Endothelial cell of hepatic sinusoid (primary cell): ENCODE measurements around the gene KCNJ15.
"Not testable (repeated sequence)": the region's sequence is repeated elsewhere in the genome, so short reads cannot be mapped to it uniquely, and the experiment has no call there.

Source experiments
- in situ Hi-C: cut with HindIII; loops from 2 replicates; pipeline ENCODE4 v1.10.0; 2017; ENCODE audit warnings: low sequenced_read_pairs

The KCNJ15 gene

DNA sequence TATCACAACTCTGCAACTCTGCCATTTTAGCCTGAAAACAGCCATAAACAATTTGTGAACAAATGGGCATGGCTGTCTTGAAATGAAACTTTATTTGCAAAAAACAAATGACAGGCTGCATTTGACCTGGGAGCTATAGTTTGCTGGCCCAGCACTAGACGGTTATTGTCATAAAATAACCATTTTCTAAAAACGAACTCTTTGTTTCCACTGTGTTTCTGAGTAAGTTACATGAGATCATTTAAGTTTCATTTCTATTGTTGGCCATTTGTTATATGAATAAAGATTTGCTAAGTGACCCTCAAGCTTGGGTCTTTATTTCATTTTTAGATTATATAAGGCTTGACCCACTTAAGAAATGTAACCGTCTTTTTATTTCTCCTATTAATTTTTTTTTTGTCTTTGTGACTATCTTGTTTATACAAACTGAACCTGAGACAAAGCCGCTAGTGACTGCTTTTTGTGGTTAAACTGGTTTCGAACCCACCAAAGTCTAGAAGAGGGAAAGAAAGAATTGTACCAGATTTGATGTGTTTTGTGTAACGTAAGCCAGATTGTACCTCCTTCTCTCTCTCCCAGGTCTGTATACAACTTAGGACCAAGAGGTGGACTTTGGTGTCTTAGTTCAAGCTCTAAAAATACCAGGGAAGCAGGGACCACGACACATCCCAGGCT is 12.9 kb upstream of the KCNJ15 start:
- in situ Hi-C loops: loop anchor here (5.0 kb wide), 1 partner anchor 72 kb away; no protein-coding TSS in a partner anchor

DNA sequence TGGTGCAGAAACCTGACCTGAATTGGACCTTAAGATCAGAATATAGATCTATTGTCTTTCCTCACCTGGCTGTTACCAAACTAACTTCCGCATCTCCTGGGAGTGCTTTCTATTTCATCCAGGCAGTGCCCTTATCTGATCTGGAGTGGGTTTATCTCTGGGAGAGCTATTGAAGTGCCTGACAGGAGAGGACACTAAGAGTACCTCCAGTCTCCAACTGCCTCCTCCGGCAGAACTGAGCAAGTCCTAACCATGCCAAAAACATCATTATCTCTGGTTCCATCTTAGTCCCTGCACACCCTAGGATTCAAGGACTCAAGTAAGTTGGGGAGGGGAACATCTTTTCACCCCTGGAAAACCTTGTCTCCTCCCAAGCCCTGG is 12.4 kb upstream of the KCNJ15 start:
- in situ Hi-C loops: loop anchor here (5.0 kb wide), 1 partner anchor 72 kb away; no protein-coding TSS in a partner anchor

DNA sequence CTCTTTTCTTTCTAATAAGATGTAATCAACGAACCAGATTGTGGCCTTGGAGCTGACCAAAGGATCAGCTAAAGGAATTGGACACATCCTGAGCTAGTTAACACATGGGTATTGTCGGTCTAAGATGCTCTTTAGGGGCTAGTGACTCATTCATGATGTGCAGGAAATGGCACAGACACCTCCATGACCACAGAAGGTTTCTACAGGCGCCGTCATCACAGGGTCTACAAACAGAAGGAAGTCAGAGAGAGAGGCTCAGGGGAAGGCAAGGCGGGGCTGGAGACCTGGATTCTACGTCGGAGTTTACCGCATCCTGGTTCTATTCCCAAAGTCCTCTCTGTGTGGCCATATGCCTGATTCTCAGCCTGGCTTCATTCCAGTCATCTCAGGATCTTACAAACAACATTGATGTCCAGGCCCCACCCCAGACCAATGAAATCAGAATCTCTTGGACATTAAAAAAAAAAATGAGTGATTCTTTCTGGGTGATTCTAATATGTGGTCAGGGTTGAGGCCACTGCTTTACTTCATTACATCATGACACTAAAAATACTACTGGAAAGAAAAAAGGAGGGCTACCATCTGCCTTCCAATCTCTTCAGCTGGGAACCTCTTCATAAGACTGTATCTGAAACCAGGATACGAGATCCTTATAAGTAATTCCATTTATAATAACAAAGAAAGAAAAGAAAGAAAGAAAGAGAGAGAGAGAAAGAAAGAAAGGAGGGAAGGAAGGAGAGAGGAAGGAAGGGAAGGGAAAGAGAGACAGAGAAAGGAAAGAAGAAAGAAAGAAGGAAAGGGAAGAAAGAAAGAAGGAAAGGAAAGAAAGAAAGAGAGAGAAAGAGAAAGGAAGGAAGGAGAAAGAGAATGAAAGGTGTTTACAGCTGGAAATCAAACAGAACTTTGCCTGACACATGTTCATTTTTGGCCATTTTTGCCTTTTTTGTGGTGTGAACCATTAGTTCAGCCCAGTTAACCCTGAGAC is 11.6 kb upstream of the KCNJ15 start:
- in situ Hi-C loops: loop anchor here (5.0 kb wide), 1 partner anchor 73 kb away; no protein-coding TSS in a partner anchor

DNA sequence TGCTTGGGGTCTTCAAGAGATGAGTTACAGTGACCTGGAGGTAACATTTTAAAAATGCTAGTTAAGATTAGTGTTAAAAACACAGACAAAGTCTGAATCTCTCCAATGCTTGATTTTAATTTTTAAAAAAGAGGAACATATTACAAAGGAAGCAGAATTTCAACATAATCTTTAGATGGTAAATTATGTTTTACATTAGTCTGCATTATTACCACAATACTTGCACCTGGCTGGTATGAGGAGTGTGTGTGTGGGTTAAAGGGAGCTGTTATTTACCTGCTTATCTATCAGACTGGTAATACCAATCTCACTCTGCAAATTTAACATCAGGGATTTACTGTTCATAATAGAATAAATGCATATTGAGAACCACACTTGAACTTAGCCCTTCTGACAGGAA is 10.3 kb upstream of the KCNJ15 start:
- in situ Hi-C loops: no loop called here

DNA sequence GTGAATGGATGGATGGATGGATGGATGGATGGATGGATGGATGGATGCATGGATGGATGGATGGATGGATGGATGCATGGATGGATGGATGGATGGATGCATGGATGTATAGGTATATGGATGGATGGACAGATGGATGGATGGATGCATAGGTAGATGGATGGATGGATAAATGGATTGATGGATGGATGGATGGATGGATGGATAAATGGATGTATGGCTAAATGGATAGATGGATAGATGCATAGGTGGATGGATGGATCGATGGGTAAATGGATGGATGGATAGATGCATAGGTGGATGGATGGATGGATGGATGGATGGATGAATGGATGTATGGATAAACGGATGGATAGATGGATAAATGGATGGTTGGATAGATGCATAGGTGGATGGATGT is 9.7 kb upstream of the KCNJ15 start:
- in situ Hi-C loops: not testable (repeated sequence)

DNA sequence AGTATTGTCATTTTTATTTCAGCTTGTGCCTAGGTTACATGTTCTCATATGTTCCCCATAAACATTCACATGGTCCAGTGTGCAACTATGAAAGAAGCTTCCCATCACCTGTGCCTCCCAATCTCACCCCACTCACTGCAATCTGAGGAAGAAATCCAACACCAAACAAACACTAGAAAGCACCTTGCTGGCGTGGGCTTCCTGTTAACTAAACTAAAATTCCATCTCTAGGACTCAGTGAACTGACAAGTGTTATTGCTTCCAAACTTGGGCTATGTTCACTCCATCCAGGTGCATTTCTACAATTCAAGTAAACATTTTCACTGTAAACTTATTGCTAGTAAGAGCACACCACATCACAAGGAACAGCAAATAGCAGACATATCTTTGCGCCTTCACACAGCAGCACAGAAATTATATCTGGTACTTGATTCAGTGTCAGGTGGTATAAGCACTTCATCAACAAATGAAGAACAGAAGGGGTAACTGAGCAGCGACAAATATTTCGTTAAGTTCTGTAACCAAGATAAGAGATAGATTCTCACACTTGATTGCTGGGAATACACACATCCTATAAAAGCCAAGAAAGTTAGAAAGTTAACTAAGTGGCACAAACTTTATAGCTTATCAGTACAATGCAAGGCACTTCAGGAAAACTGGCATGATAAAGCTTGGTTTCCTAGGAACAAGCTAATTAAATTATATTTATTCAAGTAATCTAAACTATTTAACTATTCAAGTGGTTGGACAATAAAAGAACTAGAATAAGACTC is 8.9 kb upstream of the KCNJ15 start:
- in situ Hi-C loops: no loop called here

DNA sequence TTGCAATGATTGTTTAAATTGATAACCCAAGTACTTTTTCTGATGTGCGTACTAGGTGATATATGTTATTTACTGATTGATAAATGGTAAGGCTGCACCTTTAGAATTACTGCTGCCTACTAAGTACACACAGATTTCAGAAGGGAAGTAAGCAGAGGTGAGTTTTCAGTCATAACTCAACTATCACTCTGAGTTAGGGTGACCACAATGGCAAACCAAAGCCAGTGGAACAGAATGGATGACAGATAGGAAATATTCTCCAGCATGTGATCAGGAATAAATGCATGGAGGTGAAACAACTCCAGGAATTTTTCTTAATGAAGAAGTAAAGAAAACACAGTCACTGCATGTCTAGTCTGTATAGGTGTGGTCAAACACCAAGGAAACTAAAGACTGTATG is 7.5 kb upstream of the KCNJ15 start:
- in situ Hi-C loops: no loop called here

DNA sequence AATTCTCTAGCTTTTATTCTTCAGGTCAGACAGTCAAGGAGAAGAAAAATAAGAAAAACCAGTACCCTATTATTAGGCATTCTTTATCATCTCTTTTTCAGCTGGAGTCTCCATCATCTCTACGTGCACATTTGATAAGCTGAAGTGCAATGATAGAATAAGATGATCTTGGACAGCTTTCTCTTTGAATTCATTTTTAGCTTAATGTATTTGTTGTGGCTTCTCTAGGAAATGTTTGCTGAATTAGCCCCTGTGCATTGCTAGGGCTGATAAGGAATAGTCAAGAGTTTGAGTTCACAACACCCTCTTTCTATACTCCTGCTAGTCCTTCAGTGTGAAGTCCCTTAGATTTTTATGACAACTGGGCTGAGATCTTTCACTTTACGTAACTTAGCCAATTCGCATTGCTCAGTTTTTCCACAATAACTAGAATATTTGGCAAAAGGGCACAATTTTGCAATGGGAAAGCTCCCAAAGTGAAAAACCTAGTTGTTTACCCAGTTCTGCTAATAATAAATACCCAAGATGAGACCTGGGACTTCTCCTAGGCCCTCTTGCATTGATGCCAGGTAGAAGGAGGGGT is 7.0 kb upstream of the KCNJ15 start:
- in situ Hi-C loops: no loop called here

DNA sequence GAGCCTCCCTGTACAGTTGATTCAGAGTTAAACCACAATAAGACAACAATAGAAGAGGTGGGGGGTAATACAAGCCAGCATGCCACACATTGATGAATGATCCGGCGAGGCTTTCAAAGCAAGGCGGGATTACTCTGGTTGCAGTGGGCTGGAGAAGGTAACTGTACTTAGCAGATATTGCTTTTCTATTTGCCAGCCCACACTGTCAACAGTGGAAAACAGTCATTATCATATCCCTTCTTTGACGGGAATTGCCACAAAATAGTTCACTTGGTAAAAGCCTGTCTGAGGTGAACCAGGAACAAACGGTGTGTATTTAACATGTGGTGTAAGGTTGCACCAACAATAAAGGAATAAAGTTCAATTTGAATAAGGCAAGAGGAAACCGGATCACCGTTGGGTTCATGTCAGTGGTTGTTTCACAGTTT is 5.8 kb upstream of the KCNJ15 start:
- in situ Hi-C loops: no loop called here

DNA sequence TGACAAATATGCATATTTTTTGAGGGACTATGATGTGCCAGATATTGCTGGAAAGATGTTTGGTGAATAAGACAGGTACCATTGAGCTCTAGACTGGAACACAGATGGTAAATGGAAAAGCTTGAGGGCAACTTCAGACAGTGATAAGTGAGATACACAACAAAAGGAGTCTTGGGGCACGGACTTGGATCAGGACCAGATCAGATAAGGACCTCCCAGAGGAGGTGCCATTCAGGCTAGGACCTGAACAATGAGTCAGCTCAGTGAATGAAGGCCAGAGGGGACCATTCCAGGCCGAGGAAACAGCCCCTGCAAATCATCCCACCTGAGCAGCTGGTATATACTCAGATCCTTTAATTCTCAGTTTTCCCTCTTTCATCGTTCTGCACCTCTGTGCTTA is 1.8 kb upstream of the KCNJ15 start:
- in situ Hi-C loops: no loop called here

DNA sequence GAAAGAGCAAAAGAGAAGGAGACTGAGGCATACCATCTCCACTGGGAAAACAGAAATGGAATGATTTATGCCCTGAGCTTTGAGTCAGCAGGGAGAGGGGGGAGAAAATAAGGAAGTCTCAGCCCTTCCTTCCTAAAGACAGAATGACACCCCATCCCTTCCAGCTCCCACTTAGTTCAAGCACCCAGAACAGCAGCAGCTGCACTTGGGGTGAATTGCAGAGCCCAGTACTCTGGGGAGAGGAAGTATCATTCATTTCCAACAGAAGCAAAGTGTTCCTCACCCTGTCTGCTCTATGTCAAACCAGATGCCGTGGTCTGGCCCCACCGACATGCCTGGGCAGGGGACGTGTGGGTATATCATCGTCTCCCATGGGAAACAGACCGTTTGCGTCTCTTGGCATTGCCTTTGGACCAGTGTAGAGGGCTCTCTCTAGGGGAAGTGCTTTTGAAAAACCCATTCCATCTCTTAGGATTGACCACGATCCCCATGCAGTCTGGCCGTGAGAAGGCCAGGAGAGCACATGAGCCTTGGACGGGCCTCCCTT is 1.1 kb upstream of the KCNJ15 start:
- in situ Hi-C loops: no loop called here

DNA sequence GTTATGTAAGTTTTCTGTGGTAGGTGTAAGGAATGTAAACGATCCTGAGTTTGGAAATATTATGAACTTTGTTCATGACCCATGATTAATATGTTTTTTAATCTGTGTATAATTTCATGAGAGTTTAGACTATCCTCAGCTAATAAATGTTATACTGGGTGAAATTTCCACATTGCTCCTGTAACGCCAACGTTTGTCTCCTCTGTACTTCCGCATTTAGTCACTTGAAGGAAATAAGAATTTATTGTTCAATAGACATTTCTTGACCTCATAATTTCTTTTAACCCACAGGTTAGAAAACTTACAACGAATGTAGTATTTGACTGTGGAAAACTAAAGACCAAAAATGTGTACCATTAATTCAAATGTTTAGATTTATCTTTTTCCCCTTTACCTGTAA is 876 bp downstream of the KCNJ15 start:
- in situ Hi-C loops: no loop called here

DNA sequence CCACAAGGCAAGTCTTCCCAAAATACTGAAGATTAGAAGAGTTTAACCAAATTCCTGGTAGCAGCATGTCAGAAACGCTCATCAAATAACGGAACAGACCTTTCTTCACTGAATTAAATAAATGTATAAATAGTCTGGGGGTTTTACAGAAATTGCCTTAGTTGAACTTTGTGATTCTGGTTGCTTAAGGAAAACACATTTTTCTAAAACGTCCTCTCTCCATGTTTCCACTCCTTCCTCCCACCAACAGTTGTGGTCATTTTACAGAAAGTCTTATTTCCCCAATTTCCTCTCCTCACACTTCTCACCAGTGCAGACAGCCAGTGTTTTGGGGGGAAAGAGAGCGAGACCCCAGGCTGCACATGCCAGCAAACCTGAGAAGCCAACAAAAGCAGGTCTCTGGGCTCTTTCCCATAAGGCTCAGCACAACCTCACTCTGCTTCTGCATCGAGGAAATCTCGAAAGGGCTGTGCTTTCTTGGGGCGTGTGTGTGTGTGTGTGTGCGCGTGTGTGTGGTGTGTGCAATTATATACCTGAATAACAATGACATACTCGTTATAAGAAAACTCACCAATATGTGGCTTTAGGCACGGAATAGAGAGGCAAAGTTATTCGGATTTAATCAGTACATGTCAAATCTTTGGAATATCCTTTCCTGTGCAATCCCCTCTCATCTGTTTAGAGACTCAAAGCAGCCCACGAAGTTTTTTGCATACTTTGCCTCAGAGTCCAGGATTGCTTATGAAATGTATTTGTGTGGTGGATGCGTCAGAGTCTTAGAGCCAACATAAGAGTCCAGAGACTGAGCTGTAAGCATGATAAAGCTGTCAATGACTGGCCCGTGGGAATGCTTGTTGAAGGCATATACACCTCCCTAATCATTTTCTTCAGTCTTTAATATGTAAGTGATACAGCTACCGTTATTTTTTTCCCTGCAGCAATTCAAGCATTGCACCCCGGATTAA is 2.0 kb downstream of the KCNJ15 start:
- in situ Hi-C loops: no loop called here

DNA sequence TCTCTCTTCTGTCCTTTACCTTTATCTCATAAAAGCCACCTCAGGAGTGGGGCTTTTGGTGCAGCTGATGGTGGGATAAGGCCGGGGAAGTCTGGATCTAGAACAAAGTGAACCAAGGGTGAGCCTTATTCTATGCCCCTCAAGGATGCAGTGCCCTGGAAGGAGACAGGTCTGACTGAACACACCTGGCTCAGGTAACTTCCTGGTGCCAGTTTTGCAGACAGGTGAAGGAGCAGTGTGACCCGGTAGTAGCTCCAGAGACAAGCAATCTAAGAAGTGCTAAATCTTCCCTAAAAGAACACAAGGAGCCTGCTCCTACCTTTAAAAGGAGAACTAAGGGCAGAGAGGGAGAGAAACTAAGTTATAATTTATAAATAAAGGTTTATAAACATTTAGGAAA is 2.9 kb downstream of the KCNJ15 start:
- in situ Hi-C loops: no loop called here

DNA sequence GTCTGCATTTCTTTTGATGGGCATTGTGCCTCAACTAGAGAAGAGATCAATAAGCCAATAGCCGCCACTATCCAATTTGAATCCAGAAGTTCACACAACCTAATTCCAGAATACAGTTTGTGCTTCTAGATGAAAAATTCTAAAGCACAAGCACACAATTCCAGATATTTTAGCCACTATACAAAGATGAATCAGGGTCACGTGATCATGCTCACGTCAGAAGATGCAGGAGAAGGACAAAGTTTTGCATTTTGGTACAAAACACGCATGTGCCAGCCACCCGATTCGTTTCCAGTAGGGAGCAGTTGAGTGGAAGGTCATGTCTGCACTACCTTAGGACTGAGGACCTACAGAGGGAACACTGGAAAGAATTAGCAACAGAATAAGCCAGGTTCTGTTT is 3.6 kb downstream of the KCNJ15 start:
- in situ Hi-C loops: no loop called here

DNA sequence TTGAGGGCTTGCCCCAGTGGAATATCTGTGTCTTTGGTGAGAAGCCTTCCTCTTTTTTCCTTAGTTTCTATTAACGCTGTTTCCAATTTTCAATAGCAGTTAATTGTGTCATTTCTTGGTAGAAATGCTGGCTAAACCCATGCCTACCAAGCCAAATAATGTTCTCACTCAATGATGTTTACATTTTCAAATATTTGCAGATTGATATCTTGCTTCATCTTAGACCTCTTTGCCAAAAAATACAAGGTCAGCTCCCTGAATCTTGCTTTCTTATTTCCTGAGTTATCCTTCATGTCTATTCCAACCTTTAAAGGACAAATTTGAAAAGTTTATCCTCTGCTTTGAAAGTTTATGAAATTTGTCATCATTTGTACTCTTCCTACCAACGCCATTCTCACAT is 5.1 kb downstream of the KCNJ15 start:
- in situ Hi-C loops: no loop called here

DNA sequence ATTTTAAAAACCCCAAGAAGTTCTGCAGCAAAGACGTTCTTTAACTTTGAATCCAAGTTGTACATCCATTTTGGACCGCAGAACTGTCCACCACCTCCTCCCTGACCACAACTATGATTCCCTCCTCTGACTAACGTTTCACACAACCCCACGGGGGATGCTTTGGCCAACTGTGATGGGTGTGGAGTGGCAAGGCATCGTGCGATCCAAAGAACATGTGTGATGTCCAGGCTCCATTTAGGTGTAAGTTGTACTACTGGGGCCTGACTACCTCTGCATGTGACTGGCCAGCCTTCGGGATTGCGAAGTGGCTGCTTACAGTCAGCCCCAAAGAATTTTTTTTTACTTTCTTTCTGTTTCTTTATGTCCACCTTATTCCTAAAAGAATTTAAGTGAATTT is 6.7 kb downstream of the KCNJ15 start:
- in situ Hi-C loops: no loop called here

DNA sequence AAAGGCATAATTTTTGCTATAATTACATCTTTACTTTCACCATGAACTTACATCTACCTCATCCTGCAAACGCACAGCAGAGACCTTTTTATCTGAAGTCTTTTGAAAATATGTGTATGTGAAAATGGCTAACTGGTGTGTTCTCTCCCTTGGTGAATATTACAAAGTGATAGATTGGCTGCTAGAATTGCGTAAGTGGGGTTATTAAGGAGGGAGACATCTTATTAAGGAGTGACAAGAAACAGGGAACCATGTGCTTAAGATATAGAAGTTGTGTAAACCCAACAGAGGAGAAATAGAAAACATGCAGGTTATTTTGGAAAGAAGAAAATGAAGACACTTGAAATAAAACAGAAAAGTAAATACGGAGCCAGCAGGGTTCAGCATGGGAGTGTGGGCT is 7.8 kb downstream of the KCNJ15 start:
- in situ Hi-C loops: no loop called here

DNA sequence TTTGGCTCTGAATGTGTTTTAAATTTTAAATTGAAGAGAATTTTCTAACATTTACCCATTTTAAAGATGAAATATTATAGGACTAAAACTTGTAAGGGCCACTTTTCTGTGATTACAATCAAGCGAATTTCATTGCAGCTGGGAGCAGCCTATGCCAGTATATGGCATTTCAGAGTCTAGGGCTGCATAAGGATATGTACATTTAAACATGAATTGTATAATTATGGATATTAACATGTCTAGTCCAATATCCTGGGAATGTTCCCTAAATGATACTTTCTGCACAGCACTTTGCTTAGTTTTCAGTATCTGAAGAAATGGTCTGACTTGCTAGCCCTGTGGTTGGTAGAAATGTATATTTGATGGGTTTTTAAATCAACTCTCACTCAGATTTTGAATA is 8.4 kb downstream of the KCNJ15 start:
- in situ Hi-C loops: no loop called here
